GM19452 (cell line): Measurements from ENCODE around the gene CEPT1.

Source experiments
- ATAC-seq: cut with Tn5 transposase; IDR thresholded peaks from one replicate; pipeline ENCODE4 v1.9.1; 2021; ENCODE audit not compliant: unreplicated experiment

The CEPT1 gene

GRCh38 chr1:111192074-111192473, 52.1 kb downstream of the CEPT1 start:
- ATAC-seq = no peak

GRCh38 chr1:111192658-111193519, 52.9 kb downstream of the CEPT1 start:
- no peak for ATAC-seq

- no peak for ATAC-seq
Observed at GRCh38 chr1:111193712-111194480, 53.9 kb downstream of the CEPT1 start.

- no peak for ATAC-seq
Observed at GRCh38 chr1:111195002-111195684, 55.1 kb downstream of the CEPT1 start.

GRCh38 chr1:111196213-111196612, 56.2 kb downstream of the CEPT1 start:
- ATAC-seq = no peak

GRCh38 chr1:111197598-111198284, 57.7 kb downstream of the CEPT1 start:
- no peak for ATAC-seq

GRCh38 chr1:111198836-111199235, 58.8 kb downstream of the CEPT1 start:
- no peak for ATAC-seq

GRCh38 chr1:111199329-111199728, 59.3 kb downstream of the CEPT1 start:
- no peak for ATAC-seq

GRCh38 chr1:111199881-111200801, 60.1 kb downstream of the CEPT1 start, which contains the start of gene DENND2D:
Gene DENND2D (minus strand): TSS chr1:111200646. CDS start chr1:111200459, 187 bp downstream.
- no peak for ATAC-seq

GRCh38 chr1:111200802-111201161, 60.8 kb downstream of the CEPT1 start:
- ATAC-seq = no peak

- no peak for ATAC-seq
Observed at GRCh38 chr1:111201275-111202090, 61.5 kb downstream of the CEPT1 start.

- no peak for ATAC-seq
Observed at GRCh38 chr1:111202366-111202706, 62.3 kb downstream of the CEPT1 start.

GRCh38 chr1:111202707-111203623, 62.9 kb downstream of the CEPT1 start:
- ATAC-seq = peak; percentile 9

GRCh38 chr1:111203681-111204200, 63.7 kb downstream of the CEPT1 start:
- peak; percentile 41 for ATAC-seq

- peak; percentile 68 for ATAC-seq
Observed at GRCh38 chr1:111204201-111204982, 64.4 kb downstream of the CEPT1 start.

GRCh38 chr1:111204983-111205713, 65.1 kb downstream of the CEPT1 start:
- ATAC-seq = no peak
